GM18511 (cell line): Measurements from ENCODE around the gene DHX15.

ENCODE experiments used
- ATAC-seq: cut with Tn5 transposase; IDR thresholded peaks from one replicate; pipeline ENCODE4 v1.9.1; 2021; ENCODE audit warnings: mild to moderate bottlenecking, moderate library complexity; ENCODE audit not compliant: unreplicated experiment

DHX15 gene

GRCh38 chr4:24583451-24584210 lies 723 bp downstream of the DHX15 start:
- ATAC-seq: peak; percentile 30

GRCh38 chr4:24582235-24582832 lies 2.0 kb downstream of the DHX15 start:
- no peak for ATAC-seq

- no peak for ATAC-seq
Observed at GRCh38 chr4:24578364-24578763, 6.0 kb downstream of the DHX15 start.

GRCh38 chr4:24576276-24576675 lies 8.1 kb downstream of the DHX15 start:
- no peak for ATAC-seq

- ATAC-seq: no peak
Observed at GRCh38 chr4:24574236-24574635, 10.1 kb downstream of the DHX15 start.

- ATAC-seq: no peak
Observed at GRCh38 chr4:24573582-24573981, 10.8 kb downstream of the DHX15 start.

- peak; percentile 2 for ATAC-seq
Observed at GRCh38 chr4:24570574-24571236, 13.6 kb downstream of the DHX15 start.

- peak; percentile 68 for ATAC-seq
Observed at GRCh38 chr4:24570172-24570571, 14.2 kb downstream of the DHX15 start.

GRCh38 chr4:24569662-24570061 lies 14.7 kb downstream of the DHX15 start:
- ATAC-seq: no peak

GRCh38 chr4:24568425-24568824 lies 15.9 kb downstream of the DHX15 start:
- ATAC-seq: no peak

- no peak for ATAC-seq
Observed at GRCh38 chr4:24565054-24565453, 19.3 kb downstream of the DHX15 start.

GRCh38 chr4:24564488-24564887 lies 19.9 kb downstream of the DHX15 start:
- no peak for ATAC-seq

- ATAC-seq: no peak
Observed at GRCh38 chr4:24561438-24562139, 22.8 kb downstream of the DHX15 start.

GRCh38 chr4:24560868-24561368 lies 23.4 kb downstream of the DHX15 start:
- no peak for ATAC-seq

GRCh38 chr4:24559889-24560288 lies 24.5 kb downstream of the DHX15 start:
- ATAC-seq: no peak

- ATAC-seq: no peak
Observed at GRCh38 chr4:24559032-24559821, 25.1 kb downstream of the DHX15 start.

GRCh38 chr4:24557026-24558025 lies 27.0 kb downstream of the DHX15 start:
- ATAC-seq: no peak

GRCh38 chr4:24551492-24552289 lies 32.7 kb downstream of the DHX15 start:
- ATAC-seq: no peak
